Karpas-422 (cell line): ENCODE data around the gene CIITA. TPM values are rescaled to one million over a fixed set of nuclear protein-coding genes. Genes with fewer than 3 reads are reported as not detected.

Experiments
- DNase-seq: peaks from one replicate; pipeline ENCODE4 v3.0.0-alpha.2; 2015
- H2AFZ ChIP-seq: fragments of 200-600 bp; sonication (generic); 2 replicates; pipeline ENCODE4 v1.6.1; 2014; ENCODE audit warnings: antibody characterized with exemption, low read length, mixed read lengths
- H3K27ac ChIP-seq: fragments of 200-600 bp; sonication (generic); 2 replicates; pipeline ENCODE4 v1.5.1; 2014; ENCODE audit warnings: mild to moderate bottlenecking, low read length, moderate library complexity
- H3K27me3 ChIP-seq: fragments of 200-600 bp; sonication (generic); 2 replicates; pipeline ENCODE4 v1.6.1; 2014; ENCODE audit warnings: low read length, mixed read lengths
- H3K36me3 ChIP-seq: fragments of 200-600 bp; sonication (generic); 2 replicates; pipeline ENCODE4 v1.6.1; 2014; ENCODE audit warnings: low read length, mixed read lengths; ENCODE audit not compliant: insufficient read depth
- H3K4me1 ChIP-seq: fragments of 200-600 bp; sonication (generic); 2 replicates; pipeline ENCODE4 v1.6.1; 2014; ENCODE audit warnings: mild to moderate bottlenecking, low read length, mixed read lengths
- H3K4me2 ChIP-seq: fragments of 200-600 bp; sonication (generic); 2 replicates; pipeline ENCODE4 v1.6.1; 2014; ENCODE audit warnings: low read length, low read depth, mild to moderate bottlenecking; ENCODE audit not compliant: poor library complexity, severe bottlenecking
- H3K4me3 ChIP-seq: fragments of 200-600 bp; sonication (generic); 2 replicates; pipeline ENCODE4 v1.5.1; 2014; ENCODE audit warnings: mild to moderate bottlenecking, antibody characterized with exemption, low read length, mixed read lengths
- H3K79me2 ChIP-seq: fragments of 200-600 bp; sonication (generic); 2 replicates; pipeline ENCODE4 v1.6.1; 2014; ENCODE audit warnings: mild to moderate bottlenecking, low read length, mixed read lengths
- H3K9ac ChIP-seq: fragments of 200-600 bp; sonication (generic); 2 replicates; pipeline ENCODE4 v1.6.0; 2014; ENCODE audit warnings: low read length
- H3K9me2 ChIP-seq: fragments of 200-600 bp; sonication (generic), shearing (Covaris generic); replicated peaks from 2 replicates; pipeline ENCODE4 v1.6.0; 2014; ENCODE audit warnings: mild to moderate bottlenecking, low read length, moderate library complexity; ENCODE audit not compliant: insufficient read depth
- H3K9me3 ChIP-seq: fragments of 300-700, 200-600 bp; sonication (generic); 2 replicates; pipeline ENCODE4 v1.6.1; 2014; ENCODE audit warnings: low read length, mixed read lengths
- H4K20me1 ChIP-seq: fragments of 200-600 bp; sonication (generic); 2 replicates; pipeline ENCODE4 v1.6.1; 2014; ENCODE audit warnings: mild to moderate bottlenecking, antibody characterized with exemption, low read length, low read depth; ENCODE audit not compliant: insufficient read depth
- total RNA-seq: library from RNA; depleted of rRNA; stranded (reverse); fragments of >200 nt; shearing (Covaris generic); gene quantifications from 2 replicates; pipeline ENCODE4 v1.2.3, GENCODE V29; 2014; ENCODE audit warnings: low replicate concordance

The CIITA gene
- total RNA-seq, 1 experiment from 2014 or later = 66.2 TPM

GRCh38 chr16:10846213-10846998 is 30.6 kb upstream of the CIITA start:
- H3K9ac ChIP-seq = no peak overlapping the region
- H3K9me2 ChIP-seq = no peaks in the 10 kb centered on the region
- H3K79me2 ChIP-seq = no peaks in the 10 kb centered on the region
- H3K9me3 ChIP-seq = no peaks in the 10 kb centered on the region
- H3K36me3 ChIP-seq = no peaks in the 10 kb centered on the region
- no peaks in the 10 kb centered on the region for H4K20me1 ChIP-seq
- no peak for DNase-seq
- no peak overlapping the region for H3K27ac ChIP-seq
- H3K4me1 ChIP-seq = peaks cover 11% of the 10 kb centered on the region
- H3K4me3 ChIP-seq = no peak overlapping the region
- no peaks in the 10 kb centered on the region for H3K27me3 ChIP-seq
- H3K4me2 ChIP-seq = no peak overlapping the region
- H2AFZ ChIP-seq = no peak overlapping the region

- Histone ChIP-seq H3K9me3 (no peaks in the 10 kb centered on the region), H2AFZ (no peak overlapping the region), H3K79me2 (no peaks in the 10 kb centered on the region), H3K27me3 (no peaks in the 10 kb centered on the region), H3K4me2 (no peak overlapping the region), H3K4me3 (no peak overlapping the region), H3K36me3 (no peaks in the 10 kb centered on the region), H3K9ac (no peak overlapping the region), H3K9me2 (no peaks in the 10 kb centered on the region), H3K4me1 (peaks cover 17% of the 10 kb centered on the region), H4K20me1 (no peaks in the 10 kb centered on the region), H3K27ac (no peak overlapping the region)
- DNase-seq = no peak
These were observed 29.8 kb upstream of the CIITA start for GRCh38 chr16:10847176-10847575.

- no peaks in the 10 kb centered on the region for H3K79me2 ChIP-seq
- peaks cover 25% of the 10 kb centered on the region for H3K4me1 ChIP-seq
These were observed 27.1 kb upstream of the CIITA start for GRCh38 chr16:10849736-10850477.

DNA sequence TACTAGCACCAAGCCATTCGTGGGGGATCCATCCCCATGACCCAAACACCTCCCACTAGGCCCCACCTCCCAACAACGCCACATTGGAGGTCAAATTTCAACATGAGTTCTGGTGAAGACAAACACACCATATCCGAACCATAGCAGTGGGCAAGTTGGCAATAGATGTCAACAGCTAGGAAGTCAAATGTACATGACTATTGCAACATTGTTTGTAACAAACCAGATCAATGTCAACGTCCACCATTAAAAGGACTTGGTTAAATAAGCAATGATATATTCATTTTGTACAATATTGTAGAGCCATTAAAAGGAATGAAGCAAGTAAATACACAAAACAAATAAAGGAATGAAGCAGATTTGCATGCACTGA is 26.5 kb upstream of the CIITA start:
- DNase-seq = no peak
- H3K4me1 ChIP-seq = peaks cover 25% of the 10 kb centered on the region
- no peaks in the 10 kb centered on the region for H4K20me1 ChIP-seq
- H2AFZ ChIP-seq = no peak overlapping the region
- H3K9me2 ChIP-seq = no peaks in the 10 kb centered on the region
- no peak overlapping the region for H3K4me2 ChIP-seq
- no peaks in the 10 kb centered on the region for H3K79me2 ChIP-seq
- H3K27me3 ChIP-seq = no peaks in the 10 kb centered on the region
- no peak overlapping the region for H3K9ac ChIP-seq
- H3K9me3 ChIP-seq = no peaks in the 10 kb centered on the region
- H3K4me3 ChIP-seq = no peak overlapping the region
- H3K36me3 ChIP-seq = no peaks in the 10 kb centered on the region
- no peak overlapping the region for H3K27ac ChIP-seq

More at GRCh38 chr16:10849736-10850477, 27.1 kb upstream of the CIITA start:
- Histone ChIP-seq H3K9ac (no peak overlapping the region), H4K20me1 (no peaks in the 10 kb centered on the region), H3K9me3 (no peaks in the 10 kb centered on the region), H3K27me3 (no peaks in the 10 kb centered on the region), H3K36me3 (no peaks in the 10 kb centered on the region), H3K27ac (no peak overlapping the region), H3K9me2 (no peaks in the 10 kb centered on the region), H3K4me2 (no peak overlapping the region), H3K4me3 (no peak overlapping the region), H2AFZ (no peak overlapping the region)
- no peak for DNase-seq

DNA sequence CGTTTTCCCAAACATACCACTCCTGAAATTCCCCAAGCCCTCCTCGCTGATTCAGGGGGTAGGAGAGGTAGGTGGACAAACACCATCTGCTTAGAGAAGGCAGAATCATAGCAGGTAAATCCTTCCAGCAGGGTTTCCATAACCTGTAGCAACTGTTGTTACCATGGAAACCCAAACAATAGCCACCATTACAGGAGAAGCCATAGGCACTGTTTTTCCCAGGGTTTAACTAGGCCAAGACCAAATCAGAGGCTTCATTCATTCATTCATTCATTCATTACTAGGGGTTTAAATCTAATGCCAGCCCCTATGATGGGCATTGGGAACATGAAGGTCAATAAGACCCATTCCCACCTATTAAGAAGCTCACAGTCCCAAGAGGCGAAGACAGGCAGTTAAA is 25.5 kb upstream of the CIITA start:
- Histone ChIP-seq H3K4me3 (no peak overlapping the region), H2AFZ (no peak overlapping the region), H3K79me2 (no peaks in the 10 kb centered on the region), H3K9me3 (no peaks in the 10 kb centered on the region), H3K4me2 (no peak overlapping the region), H3K4me1 (peaks cover 25% of the 10 kb centered on the region), H3K36me3 (no peaks in the 10 kb centered on the region), H3K9ac (no peak overlapping the region), H4K20me1 (no peaks in the 10 kb centered on the region), H3K9me2 (no peaks in the 10 kb centered on the region), H3K27ac (no peak overlapping the region), H3K27me3 (no peaks in the 10 kb centered on the region)
- DNase-seq = no peak

DNA sequence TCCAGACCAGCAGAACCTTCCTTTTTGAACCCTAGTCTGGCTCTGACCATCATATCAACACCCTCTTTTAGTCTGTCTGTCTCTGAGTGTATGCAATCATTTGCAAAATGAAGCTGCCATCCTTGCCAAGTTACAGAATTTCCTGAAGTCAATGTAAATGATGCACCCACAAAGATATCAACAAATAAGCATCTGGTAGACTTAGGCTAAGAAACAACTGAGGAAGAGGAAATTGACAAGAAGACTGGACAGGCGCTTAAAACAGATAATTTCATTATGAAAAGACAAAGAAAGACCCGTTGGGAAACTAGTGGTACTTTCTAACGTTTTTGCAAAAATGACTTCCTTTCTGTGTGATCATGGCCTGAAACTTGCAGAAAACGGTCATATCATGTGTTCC is 24.7 kb upstream of the CIITA start:
- Histone ChIP-seq H3K27ac (no peak overlapping the region), H3K4me2 (peak overlapping the region; percentile 18), H2AFZ (peak overlapping the region; percentile 77)

DNA sequence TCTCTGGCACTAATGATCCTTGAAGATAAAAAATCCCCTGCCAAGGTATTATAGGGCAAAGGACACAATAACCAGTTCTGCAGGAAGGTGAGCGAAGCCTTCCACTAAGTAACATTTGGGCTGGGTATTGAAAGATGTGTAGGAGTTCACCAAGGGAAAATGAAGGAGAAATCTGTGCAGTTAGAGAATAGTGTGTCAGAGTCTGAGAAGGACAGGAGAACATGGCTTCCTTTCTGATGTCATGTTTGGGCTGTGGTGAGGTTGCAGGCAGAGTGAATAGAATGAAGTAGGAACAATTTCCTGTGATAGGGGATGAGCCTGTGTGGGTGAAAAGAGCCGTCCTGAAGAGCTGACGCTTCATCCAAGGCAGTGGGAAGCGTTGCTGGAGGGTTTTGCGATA is 24.1 kb upstream of the CIITA start:
- H3K4me2 ChIP-seq = peak overlapping the region; percentile 18
- peak overlapping the region; percentile 77; the same call in 1 of the 2 replicates for H2AFZ ChIP-seq
- no peak overlapping the region for H3K4me3 ChIP-seq
- H3K27ac ChIP-seq = no peak overlapping the region
- H3K36me3 ChIP-seq = no peaks in the 10 kb centered on the region
- H3K79me2 ChIP-seq = no peaks in the 10 kb centered on the region
- no peak for DNase-seq
- no peaks in the 10 kb centered on the region for H3K9me2 ChIP-seq
- H3K9me3 ChIP-seq = no peaks in the 10 kb centered on the region
- no peak overlapping the region for H3K9ac ChIP-seq
- H3K27me3 ChIP-seq = no peaks in the 10 kb centered on the region
- H3K4me1 ChIP-seq = peaks cover 25% of the 10 kb centered on the region
- H4K20me1 ChIP-seq = no peaks in the 10 kb centered on the region

More for the DNA sequence above, 24.7 kb upstream of the CIITA start:
- H3K9ac ChIP-seq = no peak overlapping the region
- peaks cover 25% of the 10 kb centered on the region for H3K4me1 ChIP-seq
- no peak overlapping the region for H3K4me3 ChIP-seq
- no peaks in the 10 kb centered on the region for H3K79me2 ChIP-seq
- no peaks in the 10 kb centered on the region for H3K9me2 ChIP-seq
- DNase-seq = no peak
- no peaks in the 10 kb centered on the region for H3K27me3 ChIP-seq
- no peaks in the 10 kb centered on the region for H4K20me1 ChIP-seq
- H3K36me3 ChIP-seq = no peaks in the 10 kb centered on the region
- H3K9me3 ChIP-seq = no peaks in the 10 kb centered on the region

DNA sequence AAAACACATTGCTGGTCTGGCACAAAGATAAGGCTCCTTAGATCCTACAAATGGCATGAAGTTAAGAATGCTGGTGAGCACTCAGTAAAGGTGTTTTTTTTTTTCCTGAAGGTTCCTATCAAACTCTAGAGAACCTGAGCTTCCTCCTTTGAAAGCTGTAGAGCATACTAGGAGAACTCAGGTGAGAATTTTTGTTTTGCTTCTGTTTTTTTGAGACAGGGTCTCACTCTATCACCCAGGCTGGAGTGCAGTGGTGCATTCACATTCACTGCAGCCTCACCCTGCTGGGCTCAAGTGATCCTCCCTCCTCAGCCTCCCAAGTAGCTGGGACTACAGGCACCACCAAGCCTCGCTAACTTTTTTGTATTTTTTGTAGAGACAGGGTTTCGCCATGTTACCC is 21.0 kb upstream of the CIITA start:
- H3K9ac ChIP-seq = no peak overlapping the region
- H3K9me2 ChIP-seq = no peaks in the 10 kb centered on the region
- H3K4me2 ChIP-seq = no peak overlapping the region
- H3K27me3 ChIP-seq = no peaks in the 10 kb centered on the region
- H2AFZ ChIP-seq = no peak overlapping the region
- H3K79me2 ChIP-seq = no peaks in the 10 kb centered on the region
- H4K20me1 ChIP-seq = no peaks in the 10 kb centered on the region
- H3K27ac ChIP-seq = no peak overlapping the region
- no peaks in the 10 kb centered on the region for H3K9me3 ChIP-seq
- no peak overlapping the region for H3K4me3 ChIP-seq
- no peak for DNase-seq
- no peaks in the 10 kb centered on the region for H3K36me3 ChIP-seq
- peaks cover 13% of the 10 kb centered on the region for H3K4me1 ChIP-seq
